Neutrophil (primary cell): ENCODE data around the gene GRIP2.

Source experiments
- H3K27ac ChIP-seq: fragments of 200-600 bp; sonication (generic); 2 replicates; pipeline ENCODE4 v1.5.1; 2016; ENCODE audit warnings: mild to moderate bottlenecking, moderate library complexity
- H3K27me3 ChIP-seq: fragments of 200-600 bp; sonication (generic); 2 replicates; pipeline ENCODE4 v1.6.0; 2016; ENCODE audit warnings: mild to moderate bottlenecking
- H3K36me3 ChIP-seq: fragments of 200-600 bp; sonication (generic); 2 replicates; pipeline ENCODE4 v1.5.1; 2017
- H3K4me1 ChIP-seq, 2 experiments: fragments of 200-600 bp in 1 of 2; sonication (generic) in 1 of 2; 1 replicate in 1 of 2; 2 replicates in 1 of 2; pipeline versions ENCODE4 v1.5.1 to v1.6.1; 2013 to 2016; ENCODE audit warnings: low read depth in 1 of 2, low read length in 1 of 2, mild to moderate bottlenecking in 1 of 2, moderate library complexity in 1 of 2; ENCODE audit not compliant: control insufficient read depth in 1 of 2, insufficient read depth in 1 of 2
- H3K4me3 ChIP-seq, 2 experiments: fragments of 200-600 bp in 1 of 2; sonication (generic) in 1 of 2; 1 replicate in 1 of 2; 2 replicates in 1 of 2; pipeline ENCODE4 v1.5.1; 2013 to 2016; ENCODE audit warnings: low read depth in 1 of 2, low read length in 1 of 2, mild to moderate bottlenecking in 1 of 2, moderate library complexity in 1 of 2
- H3K9me3 ChIP-seq: fragments of 200-600 bp; sonication (generic); 2 replicates; pipeline ENCODE4 v1.5.1; 2016
- TF ChIP-seq, protein P1 (sequence below): fragments of 200-600 bp; sonication (generic); IDR thresholded peaks from 2 replicates; pipeline ENCODE4 v1.5.1; 2016; ENCODE audit warnings: antibody characterized with exemption

The GRIP2 gene

DNA sequence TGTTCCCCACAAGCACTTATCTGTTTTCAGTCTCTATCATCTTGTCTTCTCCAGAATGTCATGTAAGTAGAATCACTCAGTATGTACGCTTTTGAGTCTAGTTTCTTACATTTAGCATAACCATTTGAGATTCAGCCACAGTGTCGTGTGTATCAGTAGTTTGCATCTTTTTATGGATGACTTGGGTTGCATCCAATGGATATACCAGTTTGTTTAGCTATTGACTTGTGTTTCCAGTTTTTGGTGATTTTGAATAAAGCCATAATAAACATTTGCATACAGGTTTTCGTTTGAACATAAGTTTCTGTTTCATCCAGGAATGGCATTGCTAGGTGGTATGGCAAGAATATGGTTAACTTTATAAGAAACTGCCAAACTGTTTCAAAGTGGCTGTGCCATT is 12.1 kb downstream of the GRIP2 start:
- H3K4me1 ChIP-seq, result no peaks in the 10 kb centered on the region
- peaks cover 21% of the 10 kb centered on the region for H3K27me3 ChIP-seq
- H3K36me3 ChIP-seq, result no peaks in the 10 kb centered on the region
- H3K4me3 ChIP-seq, result no peak overlapping the region
- H3K9me3 ChIP-seq, result no peaks in the 10 kb centered on the region
- no peak overlapping the region for H3K27ac ChIP-seq
- TF ChIP-seq, protein P1, sequence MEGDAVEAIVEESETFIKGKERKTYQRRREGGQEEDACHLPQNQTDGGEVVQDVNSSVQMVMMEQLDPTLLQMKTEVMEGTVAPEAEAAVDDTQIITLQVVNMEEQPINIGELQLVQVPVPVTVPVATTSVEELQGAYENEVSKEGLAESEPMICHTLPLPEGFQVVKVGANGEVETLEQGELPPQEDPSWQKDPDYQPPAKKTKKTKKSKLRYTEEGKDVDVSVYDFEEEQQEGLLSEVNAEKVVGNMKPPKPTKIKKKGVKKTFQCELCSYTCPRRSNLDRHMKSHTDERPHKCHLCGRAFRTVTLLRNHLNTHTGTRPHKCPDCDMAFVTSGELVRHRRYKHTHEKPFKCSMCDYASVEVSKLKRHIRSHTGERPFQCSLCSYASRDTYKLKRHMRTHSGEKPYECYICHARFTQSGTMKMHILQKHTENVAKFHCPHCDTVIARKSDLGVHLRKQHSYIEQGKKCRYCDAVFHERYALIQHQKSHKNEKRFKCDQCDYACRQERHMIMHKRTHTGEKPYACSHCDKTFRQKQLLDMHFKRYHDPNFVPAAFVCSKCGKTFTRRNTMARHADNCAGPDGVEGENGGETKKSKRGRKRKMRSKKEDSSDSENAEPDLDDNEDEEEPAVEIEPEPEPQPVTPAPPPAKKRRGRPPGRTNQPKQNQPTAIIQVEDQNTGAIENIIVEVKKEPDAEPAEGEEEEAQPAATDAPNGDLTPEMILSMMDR, result no peak

DNA sequence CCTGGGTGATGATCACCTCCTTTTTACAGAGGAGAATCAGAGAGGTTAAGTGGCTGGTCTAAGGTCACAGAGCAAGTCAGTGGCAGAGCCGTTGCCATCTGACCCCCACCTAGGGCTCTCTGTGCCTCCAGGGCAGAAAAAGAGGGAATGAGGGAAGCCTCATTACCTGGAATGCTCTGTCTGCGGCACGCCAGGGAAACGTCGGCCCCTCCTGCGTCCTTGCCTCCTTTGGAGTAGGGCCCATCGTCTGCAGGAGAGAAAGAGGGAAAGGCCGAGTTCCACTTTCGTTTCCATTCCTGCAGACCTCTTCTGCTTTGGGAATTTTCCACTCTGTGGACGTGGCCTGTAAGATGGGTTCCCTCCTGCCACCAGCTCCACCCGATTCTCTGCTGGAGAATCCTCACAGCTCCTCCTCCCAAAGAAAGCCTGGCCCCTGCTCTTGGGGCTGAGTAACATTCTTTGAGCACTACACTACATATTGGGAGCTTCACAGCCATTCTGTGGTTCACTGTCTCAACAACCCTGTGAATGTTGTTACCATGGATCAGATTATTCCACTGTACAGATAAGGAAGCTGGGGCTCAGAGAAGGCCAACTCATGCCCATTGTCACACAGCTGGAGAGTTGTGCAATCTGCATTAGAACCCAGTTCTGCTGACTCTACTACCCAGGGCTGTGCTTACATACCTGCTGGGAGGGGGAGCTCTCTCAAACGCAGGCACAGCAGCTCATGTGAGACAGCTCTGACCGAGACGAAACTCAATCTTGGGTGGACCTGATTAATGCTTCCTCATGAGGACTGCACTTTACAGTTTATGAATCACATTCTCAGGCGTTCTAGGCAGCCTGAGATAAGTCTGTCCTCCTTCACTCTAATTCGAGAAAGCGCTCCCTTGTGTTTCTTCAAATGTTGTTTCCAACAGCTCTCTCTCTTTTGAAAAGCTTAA is 14.2 kb downstream of the GRIP2 start:
- peaks cover 12% of the 10 kb centered on the region for H3K27me3 ChIP-seq
- no peaks in the 10 kb centered on the region for H3K36me3 ChIP-seq
- H3K9me3 ChIP-seq, result no peaks in the 10 kb centered on the region
- no peaks in the 10 kb centered on the region for H3K4me1 ChIP-seq
- no peak overlapping the region for H3K27ac ChIP-seq
- H3K4me3 ChIP-seq, result no peak overlapping the region
- TF ChIP-seq, protein P1, result no peak

- Histone ChIP-seq H3K9me3 (no peaks in the 10 kb centered on the region), H3K4me1 (no peaks in the 10 kb centered on the region), H3K36me3 (no peaks in the 10 kb centered on the region), H3K27ac (no peak overlapping the region), H3K4me3 (no peak overlapping the region), H3K27me3 (peaks cover 8% of the 10 kb centered on the region)
- TF ChIP-seq, protein P1, result no peak
Observed at GRCh38 chr3:14524920-14525660, 15.1 kb downstream of the GRIP2 start.

DNA sequence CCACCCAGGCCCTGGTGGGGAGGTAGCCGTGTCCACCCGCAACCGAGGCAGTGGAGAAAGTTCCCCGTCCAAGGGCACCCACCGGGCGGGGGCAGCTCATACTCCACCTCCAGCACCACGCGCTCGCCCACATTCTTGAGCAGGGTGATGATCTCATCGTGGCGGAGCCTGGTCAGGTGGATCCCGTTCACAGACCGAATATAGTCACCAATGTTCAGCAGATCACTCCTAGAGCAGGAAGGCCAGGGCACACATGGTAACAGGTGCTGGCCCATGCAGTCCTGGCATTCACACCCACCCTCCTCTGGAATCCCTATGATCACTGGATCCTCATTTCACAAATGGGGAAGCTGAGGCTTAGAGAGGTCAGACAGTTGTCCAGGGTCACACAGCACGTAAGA is 15.8 kb downstream of the GRIP2 start:
- peaks cover 4% of the 10 kb centered on the region for H3K27me3 ChIP-seq

GRCh38 chr3:14523792-14524191 is 16.4 kb downstream of the GRIP2 start:
- Histone ChIP-seq H3K36me3 (no peaks in the 10 kb centered on the region), H3K4me3 (no peak overlapping the region), H3K9me3 (no peaks in the 10 kb centered on the region), H3K27ac (no peak overlapping the region), H3K4me1 (no peaks in the 10 kb centered on the region), H3K27me3 (peaks cover 4% of the 10 kb centered on the region)
- TF ChIP-seq, protein P1, result no peak

More for the DNA sequence above, 15.8 kb downstream of the GRIP2 start:
- Histone ChIP-seq H3K9me3 (no peaks in the 10 kb centered on the region), H3K36me3 (no peaks in the 10 kb centered on the region), H3K4me1 (no peaks in the 10 kb centered on the region), H3K27ac (no peak overlapping the region), H3K4me3 (no peak overlapping the region)
- TF ChIP-seq, protein P1, result no peak
